H1 (cell line): Measurements from ENCODE around the gene BRCA1. TPM values are rescaled to one million over a fixed set of nuclear protein-coding genes. Genes with fewer than 3 reads are reported as not detected.
A peak's percentile ranks its signal among the peaks of the same experiment; 100 is the strongest.

Experiments used
- CTCF ChIA-PET: fragments of 300-600 bp; sonication (Branson Sonifier 250); formaldehyde crosslinking; loops from one replicate; lab custom pipeline; 2021; ENCODE audit not compliant: partially characterized antibody; lab: Charles Lee
- POLR2A ChIA-PET: fragments of 300-600 bp; sonication (Branson Sonifier 250); formaldehyde crosslinking; loops from one replicate; lab custom pipeline; 2021; ENCODE audit warnings: inconsistent platforms; ENCODE audit not compliant: partially characterized antibody; lab: Charles Lee
- DNase-seq, 2 experiments: peaks; one replicate each; pipeline versions ENCODE4 v3.0.0 to v3.0.0-alpha.2; 2010 to 2022; ENCODE audit warnings: low spot score in 2 of 2, low read depth in 1 of 2, mixed read lengths in 1 of 2
- FAIRE-seq: peaks from 2 replicates; lab custom pipeline; 2011; peaks lifted over from hg19 to GRCh38; lab: Jason Lieb, UNC
- H2AFZ ChIP-seq: 2 replicates; pipeline ENCODE4 v1.8.1; 2012; ENCODE audit warnings: low read length, inconsistent platforms
- H2AK5ac ChIP-seq: 2 replicates; pipeline ENCODE4 v1.6.1; 2013; ENCODE audit warnings: low read depth, low read length
- H2BK120ac ChIP-seq: replicated peaks from 2 replicates; pipeline ENCODE3; 2013; ENCODE audit warnings: low read depth, low read length, inconsistent platforms
- H2BK12ac ChIP-seq: 2 replicates; pipeline ENCODE4 v1.6.1; 2013; ENCODE audit warnings: low read depth, low read length
- H2BK15ac ChIP-seq: 2 replicates; pipeline ENCODE4 v1.6.1; 2013; ENCODE audit warnings: low read length
- H2BK20ac ChIP-seq: 2 replicates; pipeline ENCODE4 v1.6.1; 2013; ENCODE audit warnings: low read length
- H2BK5ac ChIP-seq: 2 replicates; pipeline ENCODE4 v1.6.1; 2013; ENCODE audit warnings: low read depth, low read length
- H3K14ac ChIP-seq: 2 replicates; pipeline ENCODE4 v1.6.1; 2013; ENCODE audit warnings: inconsistent platforms; ENCODE audit not compliant: insufficient read length
- H3K18ac ChIP-seq: 2 replicates; pipeline ENCODE4 v1.6.1; 2013; ENCODE audit warnings: low read length; ENCODE audit errors: extremely low read depth
- H3K23ac ChIP-seq: 2 replicates; pipeline ENCODE4 v1.6.1; 2013; ENCODE audit warnings: inconsistent platforms; ENCODE audit not compliant: insufficient read length
- H3K23me2 ChIP-seq: 2 replicates; pipeline ENCODE4 v1.6.1; 2013; ENCODE audit warnings: low read depth, low read length
- H3K27ac ChIP-seq: 2 replicates; pipeline ENCODE4 v1.6.1; 2011; ENCODE audit warnings: low read depth, low read length, inconsistent platforms
- H3K27me3 ChIP-seq, 4 experiments: replicated peaks in 1 of 4; 1 replicate in 1 of 4; 2 replicates in 3 of 4; pipeline versions ENCODE4 v1.6.1 to v1.8.1; 2011 to 2013; ENCODE audit warnings: low read length in 3 of 4, mild to moderate bottlenecking in 3 of 4, inconsistent platforms in 2 of 4, mixed read lengths in 2 of 4, moderate library complexity in 1 of 4; ENCODE audit not compliant: control insufficient read depth in 3 of 4, insufficient read depth in 3 of 4; ENCODE audit errors: extremely low read depth in 1 of 4
- H3K36me3 ChIP-seq, 4 experiments: 2 replicates each; pipeline versions ENCODE4 v1.6.1 to v1.8.1; 2011 to 2013; ENCODE audit warnings: mild to moderate bottlenecking in 4 of 4, low read length in 3 of 4, moderate library complexity in 2 of 4, control low read depth in 1 of 4, inconsistent platforms in 1 of 4; ENCODE audit not compliant: insufficient read depth in 4 of 4, control insufficient read depth in 2 of 4
- H3K4ac ChIP-seq: replicated peaks from 2 replicates; pipeline ENCODE3; 2013; ENCODE audit warnings: low read length, low read depth, mixed read lengths, inconsistent platforms; ENCODE audit not compliant: insufficient read length
- H3K4me1 ChIP-seq, 4 experiments: replicated peaks in 1 of 4; 1 replicate in 1 of 4; 2 replicates in 3 of 4; pipeline versions ENCODE4 v1.6.1 to v1.8.1; 2011 to 2013; ENCODE audit warnings: low read length in 3 of 4, inconsistent platforms in 2 of 4, mixed read lengths in 1 of 4; ENCODE audit not compliant: insufficient read depth in 4 of 4, control insufficient read depth in 3 of 4
- H3K4me2 ChIP-seq, 2 experiments: 2 replicates each; pipeline versions ENCODE4 v1.6.1 to v1.8.1; 2011 to 2013; ENCODE audit warnings: low read depth in 2 of 2, low read length in 2 of 2, control low read depth in 1 of 2, inconsistent platforms in 1 of 2, mild to moderate bottlenecking in 1 of 2; ENCODE audit not compliant: insufficient read depth in 1 of 2
- H3K4me3 ChIP-seq, 4 experiments: fragments of 200-600, 300-600 bp in 1 of 4; sonication (generic), shearing (Covaris generic), sonication (Bioruptor Twin) in 1 of 4; 2 replicates each; pipeline versions ENCODE4 v1.5.1 to v1.8.1; 2011 to 2016; ENCODE audit warnings: low read length in 4 of 4, low read depth in 3 of 4, control low read depth in 2 of 4, inconsistent platforms in 2 of 4, mild to moderate bottlenecking in 2 of 4, mixed read lengths in 1 of 4, moderate library complexity in 1 of 4; ENCODE audit not compliant: insufficient read depth in 2 of 4; ENCODE audit errors: extremely low read depth in 1 of 4
- H3K56ac ChIP-seq: replicated peaks from 2 replicates; pipeline ENCODE3; 2013; ENCODE audit warnings: low read depth, mild to moderate bottlenecking, mixed read lengths, low read length, inconsistent platforms; ENCODE audit not compliant: insufficient read length
- H3K79me1 ChIP-seq: 2 replicates; pipeline ENCODE4 v1.6.1; 2013; ENCODE audit warnings: low read depth, low read length, control low read depth
- H3K79me2 ChIP-seq, 2 experiments: 2 replicates each; pipeline versions ENCODE4 v1.6.1 to v1.8.1; 2012 to 2013; ENCODE audit warnings: low read length in 2 of 2, mild to moderate bottlenecking in 2 of 2, inconsistent platforms in 1 of 2; ENCODE audit not compliant: insufficient read depth in 2 of 2, control insufficient read depth in 1 of 2
- H3K9ac ChIP-seq, 4 experiments: replicated peaks in 1 of 4; 1 replicate in 1 of 4; 2 replicates in 3 of 4; pipeline versions ENCODE4 v1.6.1 to v1.8.1; 2011 to 2013; ENCODE audit warnings: low read depth in 3 of 4, low read length in 3 of 4, control low read depth in 2 of 4, mild to moderate bottlenecking in 2 of 4, moderate library complexity in 2 of 4, inconsistent platforms in 1 of 4; ENCODE audit errors: extremely low read depth in 1 of 4
- H3K9me3 ChIP-seq, 2 experiments: 2 replicates each; pipeline versions ENCODE4 v1.6.1 to v1.8.1; 2012 to 2013; ENCODE audit warnings: mild to moderate bottlenecking in 2 of 2, moderate library complexity in 2 of 2, control low read depth in 1 of 2, inconsistent platforms in 1 of 2, low read depth in 1 of 2, low read length in 1 of 2, mixed read lengths in 1 of 2; ENCODE audit not compliant: insufficient read depth in 2 of 2
- H4K20me1 ChIP-seq, 2 experiments: replicated peaks in 1 of 2; 2 replicates each; pipeline versions ENCODE3 to v1.8.1; 2011 to 2013; ENCODE audit warnings: inconsistent platforms in 2 of 2, low read length in 2 of 2, mild to moderate bottlenecking in 1 of 2; ENCODE audit not compliant: insufficient read depth in 2 of 2, control insufficient read depth in 1 of 2
- H4K5ac ChIP-seq: 2 replicates; pipeline ENCODE4 v1.6.1; 2013; ENCODE audit warnings: low read length, low read depth, mixed read lengths, inconsistent platforms; ENCODE audit not compliant: insufficient read length
- H4K8ac ChIP-seq: 2 replicates; pipeline ENCODE4 v1.8.0; 2013; ENCODE audit warnings: mild to moderate bottlenecking, moderate library complexity, low read length, inconsistent platforms; ENCODE audit not compliant: insufficient read depth; ENCODE audit errors: extremely low read depth
- H4K91ac ChIP-seq: replicated peaks from 2 replicates; pipeline ENCODE3; 2013; ENCODE audit warnings: low read length, mixed read lengths, inconsistent platforms; ENCODE audit not compliant: insufficient read length
- ATF2 ChIP-seq: IDR thresholded peaks from 2 replicates; pipeline ENCODE4 v1.6.1; 2012; ENCODE audit warnings: low read length, inconsistent platforms
- ATF3 ChIP-seq: IDR thresholded peaks from 2 replicates; pipeline ENCODE4 v1.6.1; 2011; ENCODE audit warnings: low read depth, mild to moderate bottlenecking, low read length; ENCODE audit not compliant: insufficient read depth
- WGBS, 2 experiments: shearing (Covaris generic) in 1 of 2; methylation state at CpG; one replicate each; pipeline versions ENCODE4 v1.1.6 to v1.1.7; 2013 to 2015; ENCODE audit warnings: low lambda C conversion rate in 2 of 2, mixed read lengths in 2 of 2, inconsistent platforms in 1 of 2, low coverage in 1 of 2, missing lambda C conversion rate in 1 of 2; ENCODE audit not compliant: insufficient replicate concordance in 2 of 2, insufficient coverage in 1 of 2, insufficient read length in 1 of 2; ENCODE audit errors: extremely low coverage in 1 of 2, missing lambda C conversion rate in 1 of 2; 5-methylcytosine and 5-hydroxymethylcytosine counted together
- polyA plus RNA-seq, 7 experiments: library from polyadenylated mRNA; depleted of rRNA in 3 of 7; stranded (reverse) in 5 of 7; unstranded in 2 of 7; fragments of >200 nt in 5 of 7; fragments of 200-250 nt in 2 of 7; gene quantifications; 1 replicate in 5 of 7; 2 replicates in 1 of 7; 4 replicates in 1 of 7; pipeline versions ENCODE4 v1.2.1 to v1.2.3, GENCODE V29; 2011 to 2013; ENCODE audit warnings: missing spikeins in 2 of 7, mixed read lengths in 2 of 7
- total RNA-seq: library from RNA; stranded (reverse); fragmentation: NEBNext Ultra II Directional; extraction: Animal tissue kit (Norgen Biotek cat#: 25700); gene quantifications from 2 replicates; pipeline ENCODE4 v1.2.1, GENCODE V29; 2021

The BRCA1 gene
- total and polyA plus RNA-seq, 2 of the 8 experiments (the other 6 are each of a cell fraction or from before 2014, with no cell fraction given), result 30.7 to 39.2 TPM

- H2BK12ac ChIP-seq, result no peak overlapping the region
- no peak overlapping the region for H4K91ac ChIP-seq
- no peak overlapping the region for H2AFZ ChIP-seq
- no peak overlapping the region for H3K27ac ChIP-seq
- peaks cover 6 to 35% (median 12%) of the 10 kb centered on the region in 4 experiments; a peak in 7 of 8 replicates for H3K36me3 ChIP-seq
- peaks cover 12% of the 10 kb centered on the region in 2 experiments for H4K20me1 ChIP-seq
- H3K9ac ChIP-seq, result no peak overlapping the region
- no peak overlapping the region for H2BK15ac ChIP-seq
- ChIA-PET CTCF (interaction anchor here (0.5 to 1.3 kb wide), 5 partner anchors 8 to 257 kb away, joined by 3 read pairs; no protein-coding TSS in a partner anchor), POLR2A (interaction anchor here (1.0 to 7.5 kb wide), 9 partner anchors 8 to 301 kb away, joined by 3 to 104 read pairs (median 4); partner anchors contain the start of genes IFI35, RPL27, TMEM106A and VAT1)
- H3K14ac ChIP-seq, result no peak overlapping the region
- WGBS, 2 experiments, result 92% methylated on average over 12 of the region's 12 CpGs; no CpG with 5 or more reads in 1 of the 2 experiments
- H3K4me2 ChIP-seq, result no peak overlapping the region
- no peak overlapping the region for H3K4me3 ChIP-seq
- peaks cover 0 to 15% of the 10 kb centered on the region in 2 experiments; a peak in 2 of 4 replicates for H3K79me2 ChIP-seq
- no peak overlapping the region for H3K56ac ChIP-seq
- TF ChIP-seq ATF3 (no peak), ATF2 (no peak)
- H4K8ac ChIP-seq, result no peak overlapping the region; the same call in 1 of the 2 replicates
- H3K18ac ChIP-seq, result no peak overlapping the region
- H3K4ac ChIP-seq, result no peak overlapping the region
- H3K4me1 ChIP-seq, result peaks cover 2 to 9% (median 4%) of the 10 kb centered on the region in 4 experiments; a peak in 6 of 7 replicates
- H3K27me3 ChIP-seq, result no peaks in the 10 kb centered on the region
- DNase-seq, result no peak
- FAIRE-seq, result no peak
- H3K23ac ChIP-seq, result no peak overlapping the region
- peaks cover 10% of the 10 kb centered on the region; the same call in 1 of the 2 replicates for H3K79me1 ChIP-seq
- no peaks in the 10 kb centered on the region for H3K9me3 ChIP-seq
- no peak overlapping the region for H2BK20ac ChIP-seq
- H2AK5ac ChIP-seq, result no peak overlapping the region
- H3K23me2 ChIP-seq, result no peaks in the 10 kb centered on the region; the same call in 1 of the 2 replicates
- no peak overlapping the region for H4K5ac ChIP-seq
- no peak overlapping the region for H2BK120ac ChIP-seq
- 0 out of 2 replicates have a peak overlapping the region, but pooled peaks have one; percentile 44 for H2BK5ac ChIP-seq
Observed at GRCh38 chr17:43014020-43014648, 111.0 kb downstream of the BRCA1 start.
